GM23338 (cell line): ENCODE data around the gene C17orf107. TPM values are rescaled to one million over a fixed set of nuclear protein-coding genes. Genes with fewer than 3 reads are reported as not detected.

Experiments used
- ATAC-seq: fragments of 200-7000 bp; cut with Tn5 transposase; 3 replicates; pipeline ENCODE4 v1.9.1; 2020
- DNase-seq: peaks from one replicate; pipeline ENCODE4 v3.0.0-alpha.2; 2015; ENCODE audit warnings: low spot score
- H2AFZ ChIP-seq: fragments of 200-600 bp; sonication (generic); 2 replicates; pipeline ENCODE4 v1.8.0; 2016; ENCODE audit warnings: antibody characterized with exemption, mild to moderate bottlenecking, moderate library complexity
- H3F3A ChIP-seq: fragments of 200-600 bp; sonication (generic); replicated peaks from 2 replicates; pipeline ENCODE4 v1.8.0; 2017; ENCODE audit warnings: antibody characterized with exemption, mixed run types, low read depth
- H3K27ac ChIP-seq: fragments of 200-600 bp; sonication (generic); 2 replicates; pipeline ENCODE4 v1.6.1; 2016; ENCODE audit warnings: low read depth
- H3K27me3 ChIP-seq: fragments of 200-600 bp; sonication (generic); 2 replicates; pipeline ENCODE4 v1.8.0; 2016; ENCODE audit warnings: mild to moderate bottlenecking, mixed run types, moderate library complexity; ENCODE audit not compliant: insufficient read depth
- H3K36me3 ChIP-seq: fragments of 200-600 bp; sonication (generic); 2 replicates; pipeline ENCODE4 v1.8.0; 2016; ENCODE audit warnings: mild to moderate bottlenecking; ENCODE audit not compliant: insufficient read depth
- H3K4me1 ChIP-seq: fragments of 200-600 bp; sonication (generic); 2 replicates; pipeline ENCODE4 v1.8.0; 2016; ENCODE audit warnings: mild to moderate bottlenecking, moderate library complexity; ENCODE audit not compliant: insufficient read depth
- H3K4me2 ChIP-seq: fragments of 200-600 bp; sonication (generic); 2 replicates; pipeline ENCODE4 v1.7.1; 2017; ENCODE audit warnings: mixed run types
- H3K4me3 ChIP-seq: fragments of 200-600 bp; sonication (generic); 2 replicates; pipeline ENCODE4 v1.6.1; 2016; ENCODE audit warnings: mixed run types
- H3K79me2 ChIP-seq: fragments of 200-600 bp; sonication (generic); replicated peaks from 2 replicates; pipeline ENCODE4 v1.8.0; 2017; ENCODE audit warnings: mild to moderate bottlenecking; ENCODE audit not compliant: insufficient read depth
- H3K9me2 ChIP-seq: fragments of 200-600 bp; sonication (generic); 2 replicates; pipeline ENCODE4 v1.8.0; 2017; ENCODE audit not compliant: insufficient read depth
- H4K20me1 ChIP-seq: fragments of 200-600 bp; sonication (generic); replicated peaks from 2 replicates; pipeline ENCODE4 v1.8.0; 2017; ENCODE audit warnings: mild to moderate bottlenecking; ENCODE audit not compliant: insufficient read depth
- H3K27ac Mint-ChIP-seq: 2 replicates; pipeline ENCODE4 v1.8.0; 2020; ENCODE audit warnings: inconsistent platforms, mild to moderate bottlenecking, moderate library complexity, mixed read lengths
- H3K27me3 Mint-ChIP-seq: 3 replicates; pipeline ENCODE4 v1.8.0; 2022; ENCODE audit warnings: low read depth, mild to moderate bottlenecking, moderate library complexity, mixed read lengths, inconsistent platforms; ENCODE audit not compliant: insufficient read depth, poor library complexity
- H3K36me3 Mint-ChIP-seq: 3 replicates; pipeline ENCODE4 v1.8.0; 2021; ENCODE audit warnings: low read depth, mild to moderate bottlenecking, inconsistent platforms, moderate library complexity, mixed read lengths
- H3K4me1 Mint-ChIP-seq: 3 replicates; pipeline ENCODE4 v1.8.0; 2020; ENCODE audit warnings: mild to moderate bottlenecking, inconsistent platforms, mixed read lengths
- H3K4me3 Mint-ChIP-seq: 3 replicates; pipeline ENCODE4 v1.8.0; 2021; ENCODE audit warnings: moderate library complexity, mild to moderate bottlenecking, inconsistent platforms, mixed read lengths
- H3K9me3 Mint-ChIP-seq: 3 replicates; pipeline ENCODE4 v1.8.0; 2020; ENCODE audit warnings: moderate library complexity, mild to moderate bottlenecking, inconsistent platforms, mixed read lengths
- EZH2phosphoT487 ChIP-seq: fragments of 200-600 bp; sonication (generic); IDR thresholded peaks from one replicate; pipeline ENCODE4 v1.8.1; 2018; ENCODE audit warnings: antibody characterized with exemption; ENCODE audit not compliant: unreplicated experiment
- NANOG ChIP-seq: IDR thresholded peaks from 2 replicates; pipeline ENCODE4 v1.6.1; 2016; ENCODE audit warnings: antibody characterized with exemption, borderline replicate concordance
- REST ChIP-seq: IDR thresholded peaks from one replicate; pipeline ENCODE4 v1.6.1; 2018; ENCODE audit warnings: antibody characterized with exemption; ENCODE audit not compliant: unreplicated experiment
- STAT1 ChIP-seq: IDR thresholded peaks from one replicate; pipeline ENCODE4 v1.6.1; 2016; ENCODE audit warnings: antibody characterized with exemption; ENCODE audit not compliant: unreplicated experiment
- ZNF114 ChIP-seq: fragments of 250-450 bp; sonication (Bioruptor Pico); IDR thresholded peaks from 2 replicates; pipeline ENCODE4 v1.5.0; 2020; ENCODE audit warnings: mild to moderate bottlenecking, moderate library complexity
- ZNF331 ChIP-seq: fragments of 250-450 bp; sonication (Bioruptor Pico); IDR thresholded peaks from 2 replicates; pipeline ENCODE4 v1.5.0; 2020; ENCODE audit warnings: low read depth, mild to moderate bottlenecking, moderate library complexity
- ZNF462 ChIP-seq: fragments of 250-450 bp; sonication (Bioruptor Pico); IDR thresholded peaks from 2 replicates; pipeline ENCODE4 v1.5.0; 2020; ENCODE audit warnings: mild to moderate bottlenecking, moderate library complexity
- polyA plus RNA-seq: library from polyadenylated mRNA; unstranded; fragments of >200 nt; fragmentation: Nextera tagmentation; extraction: Ambion mirVana; gene quantifications from 2 replicates; pipeline ENCODE4 v1.2.1, GENCODE V29; 2016
- total RNA-seq: library from RNA; depleted of rRNA; stranded (reverse); fragments of >200 nt; shearing (Covaris generic); gene quantifications from 2 replicates; pipeline ENCODE4 v1.2.3, GENCODE V29; 2014

The C17orf107 gene
- total and polyA plus RNA-seq, 2 experiments from 2014 or later = 1.9 to 5.9 TPM

- Histone ChIP-seq H3K4me1 (peaks cover 43% of the 10 kb centered on the region), H3K27me3 (no peaks in the 10 kb centered on the region), H3K4me2 (0 out of 2 replicates have a peak overlapping the region, but pooled peaks have one; percentile 75), H3F3A (peaks cover 13% of the 10 kb centered on the region; the same call in 1 of the 2 replicates), H2AFZ (no peak overlapping the region), H3K36me3 (no peaks in the 10 kb centered on the region), H3K27ac (no peak overlapping the region), H3K4me3 (no peak overlapping the region), H3K9me2 (no peaks in the 10 kb centered on the region), H3K79me2 (peaks cover 28% of the 10 kb centered on the region), H4K20me1 (peaks cover 5% of the 10 kb centered on the region; the same call in 1 of the 2 replicates)
- Mint-ChIP-seq H3K4me1 (peaks cover 50% of the 10 kb centered on the region), H3K27ac (no peak overlapping the region), H3K36me3 (peaks cover 9% of the 10 kb centered on the region; the same call in 1 of the 3 replicates), H3K27me3 (peaks cover 9% of the 10 kb centered on the region), H3K4me3 (no peak overlapping the region), H3K9me3 (no peaks in the 10 kb centered on the region)
- TF ChIP-seq REST = no peak
- TF ChIP-seq ZNF331 (CRISPR knock-in tag) = no peak
- TF ChIP-seq ZNF114 (CRISPR knock-in tag) = no peak
- no peak for TF ChIP-seq ZNF462 (CRISPR knock-in tag)
- TF ChIP-seq NANOG = no peak
- TF ChIP-seq STAT1 = no peak
- TF ChIP-seq EZH2phosphoT487 = no peak
- ATAC-seq (no peak), DNase-seq (no peak)
Measured at GRCh38 chr17:4861052-4861451, 38.3 kb upstream of the C17orf107 start.
